ENCODE results near the gene BMP3. TPM values are rescaled to one million over a fixed set of nuclear protein-coding genes. Genes with fewer than 3 reads are reported as not detected.

Gene BMP3
- total RNA-seq, 4 donors from 2014 or later: 0.83 to 1.5 (median 1.2) TPM

DNA sequence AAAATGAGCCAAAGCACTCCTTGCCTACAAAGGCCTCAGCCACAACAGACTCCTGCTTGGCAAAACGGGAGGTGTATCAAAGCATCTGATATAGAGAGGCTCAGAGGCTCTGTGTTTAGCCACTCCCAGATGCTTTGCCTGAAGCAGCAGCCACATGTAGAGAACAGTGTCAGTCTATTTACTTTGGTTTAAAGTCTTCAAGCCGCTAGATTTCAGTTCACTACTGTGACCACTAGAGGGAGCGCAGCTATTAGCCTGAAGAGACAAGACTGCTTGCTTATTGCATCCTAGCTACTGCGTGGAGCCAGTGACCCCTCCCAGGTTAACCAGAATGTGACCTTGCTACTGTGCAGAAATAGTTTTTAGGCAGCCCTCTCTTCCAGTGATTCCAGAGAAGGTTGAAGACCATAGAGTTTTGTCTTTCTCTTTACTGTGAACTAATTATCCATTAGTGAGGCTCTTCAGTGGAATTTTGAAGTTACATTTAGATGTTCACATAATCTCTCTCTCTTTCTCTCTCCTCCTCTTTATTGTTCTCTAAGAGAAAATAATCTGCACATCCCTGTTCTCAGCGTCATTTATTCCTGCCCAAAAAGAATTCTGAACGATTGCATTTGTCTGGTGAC is 39.3 kb downstream of the BMP3 start:
- WGBS, 2 donors: 7 to 9% methylated on average over 6 of the region's 6 CpGs
- DNase-seq (ENCODE audit: low spot score in 2 of 2): peak; percentile 78 to 88
- TF ChIP-seq, protein P1, sequence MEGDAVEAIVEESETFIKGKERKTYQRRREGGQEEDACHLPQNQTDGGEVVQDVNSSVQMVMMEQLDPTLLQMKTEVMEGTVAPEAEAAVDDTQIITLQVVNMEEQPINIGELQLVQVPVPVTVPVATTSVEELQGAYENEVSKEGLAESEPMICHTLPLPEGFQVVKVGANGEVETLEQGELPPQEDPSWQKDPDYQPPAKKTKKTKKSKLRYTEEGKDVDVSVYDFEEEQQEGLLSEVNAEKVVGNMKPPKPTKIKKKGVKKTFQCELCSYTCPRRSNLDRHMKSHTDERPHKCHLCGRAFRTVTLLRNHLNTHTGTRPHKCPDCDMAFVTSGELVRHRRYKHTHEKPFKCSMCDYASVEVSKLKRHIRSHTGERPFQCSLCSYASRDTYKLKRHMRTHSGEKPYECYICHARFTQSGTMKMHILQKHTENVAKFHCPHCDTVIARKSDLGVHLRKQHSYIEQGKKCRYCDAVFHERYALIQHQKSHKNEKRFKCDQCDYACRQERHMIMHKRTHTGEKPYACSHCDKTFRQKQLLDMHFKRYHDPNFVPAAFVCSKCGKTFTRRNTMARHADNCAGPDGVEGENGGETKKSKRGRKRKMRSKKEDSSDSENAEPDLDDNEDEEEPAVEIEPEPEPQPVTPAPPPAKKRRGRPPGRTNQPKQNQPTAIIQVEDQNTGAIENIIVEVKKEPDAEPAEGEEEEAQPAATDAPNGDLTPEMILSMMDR (IDR thresholded peaks at IDR 0.05): peak in 1 of 3 donors; percentile 35
- TF ChIP-seq POLR2A (IDR thresholded peaks at IDR 0.05): no peak
- intact Hi-C loops (cut with DNase I; ENCODE audit: low total_unique reads): loop anchor here (5.0 kb wide), 1 partner anchor 282 kb away; no protein-coding TSS in a partner anchor
- no peak overlapping the region for H3K4me3 ChIP-seq (ENCODE audit: low read depth, poor library complexity, severe bottlenecking)

GRCh38 chr4:81071013-81071412 is 40.5 kb downstream of the BMP3 start:
- 24 to 28% methylated on average over 2 of the region's 2 CpGs for WGBS, 2 donors
- TF ChIP-seq, protein P1 (IDR thresholded peaks at IDR 0.05): no peak
- TF ChIP-seq POLR2A (IDR thresholded peaks at IDR 0.05): no peak
- no peak for DNase-seq (ENCODE audit: low spot score in 2 of 2)
- intact Hi-C loops (cut with DNase I; ENCODE audit: low total_unique reads): no loop called here
- no peak overlapping the region for H3K4me3 ChIP-seq (ENCODE audit: low read depth, poor library complexity, severe bottlenecking)

DNA sequence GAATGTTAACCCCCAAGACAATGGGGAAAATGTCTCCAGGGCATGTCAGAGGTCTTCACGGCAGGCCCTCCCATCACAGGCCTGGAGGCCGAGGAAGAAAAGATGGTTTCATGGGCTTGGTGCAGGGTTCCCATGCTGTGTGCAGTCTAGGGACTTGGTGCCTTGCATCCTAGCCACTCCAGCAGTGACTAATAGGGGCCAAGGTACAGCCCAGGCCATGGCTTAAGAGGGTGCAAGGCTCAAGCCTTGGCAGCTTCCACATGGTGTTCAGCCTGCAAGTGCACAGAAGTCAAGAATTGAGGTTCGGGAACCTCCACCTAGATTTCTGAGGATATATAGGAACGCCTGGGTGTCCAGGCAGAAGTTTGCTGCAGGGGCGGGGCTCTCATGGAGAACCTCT is 50.6 kb downstream of the BMP3 start:
- 86 to 94% methylated on average over 5 of the region's 5 CpGs for WGBS, 2 donors
- no peak overlapping the region for H3K4me3 ChIP-seq (ENCODE audit: low read depth, poor library complexity, severe bottlenecking)
- no peak for TF ChIP-seq POLR2A (IDR thresholded peaks at IDR 0.05)
- TF ChIP-seq, protein P1 (IDR thresholded peaks at IDR 0.05): no peak
- intact Hi-C loops (cut with DNase I; ENCODE audit: low total_unique reads): no loop called here
- DNase-seq (ENCODE audit: low spot score in 2 of 2): no peak

GRCh38 chr4:81084029-81084428 is 53.5 kb downstream of the BMP3 start:
- H3K4me3 ChIP-seq (ENCODE audit: low read depth, poor library complexity, severe bottlenecking): no peak overlapping the region
- TF ChIP-seq POLR2A (IDR thresholded peaks at IDR 0.05): no peak
- TF ChIP-seq, protein P1 (IDR thresholded peaks at IDR 0.05): no peak
- no peak for DNase-seq (ENCODE audit: low spot score in 2 of 2)
- intact Hi-C loops (cut with DNase I; ENCODE audit: low total_unique reads): no loop called here

DNA sequence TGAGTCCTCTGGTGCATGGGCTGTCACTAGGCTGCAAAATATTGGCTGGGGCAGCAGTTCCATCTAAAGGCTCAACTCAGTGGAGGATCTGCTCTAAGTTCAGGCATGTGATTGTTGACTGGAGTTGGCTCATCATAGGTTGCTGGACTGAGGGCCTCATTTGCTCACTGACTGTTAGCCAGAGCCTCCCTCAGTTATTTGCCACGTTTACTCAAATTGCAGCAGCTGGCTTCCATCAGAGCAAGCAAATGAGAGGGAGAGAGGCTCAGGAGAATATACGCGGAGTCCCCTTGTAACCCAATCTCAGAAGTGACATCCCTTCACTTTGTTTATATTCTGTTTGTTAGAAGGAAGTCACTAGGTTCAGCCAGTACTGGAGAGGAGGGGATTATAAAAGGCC is 54.1 kb downstream of the BMP3 start:
- intact Hi-C loops (cut with DNase I; ENCODE audit: low total_unique reads): no loop called here
- DNase-seq (ENCODE audit: low spot score in 2 of 2): no peak

More for the DNA sequence above, 54.1 kb downstream of the BMP3 start:
- H3K4me3 ChIP-seq (ENCODE audit: low read depth, poor library complexity, severe bottlenecking): no peak overlapping the region
- WGBS, 2 donors: 62 to 68% methylated on average over 3 of the region's 3 CpGs
- TF ChIP-seq, protein P1 (IDR thresholded peaks at IDR 0.05): no peak
- TF ChIP-seq POLR2A (IDR thresholded peaks at IDR 0.05): no peak
